HepG2 (cell line): ENCODE data around the gene ENPP1. TPM values are rescaled to one million over a fixed set of nuclear protein-coding genes. Genes with fewer than 3 reads are reported as not detected.
A peak's percentile ranks its signal among the peaks of the same experiment; 100 is the strongest.

ENCODE experiments used
- ARID3A ChIP-seq: IDR thresholded peaks from 2 replicates; pipeline ENCODE4 v1.6.1; 2012; ENCODE audit warnings: low read depth, low read length, improper control_type of control experiment
- CEBPG ChIP-seq: IDR thresholded peaks from 2 replicates; pipeline ENCODE4 v1.6.1; 2016
- EEA1 ChIP-seq: sonication (generic); formaldehyde crosslinking; IDR thresholded peaks from 2 replicates; pipeline ENCODE4 v1.5.1; 2020; ENCODE audit warnings: mild to moderate bottlenecking, missing genetic modification reagents, borderline replicate concordance
- ETV5 ChIP-seq: IDR thresholded peaks from 2 replicates; pipeline ENCODE4 v1.6.1; 2018; ENCODE audit warnings: missing biosample characterization, missing genetic modification reagents, inconsistent platforms, borderline replicate concordance
- FLYWCH1 ChIP-seq: sonication (generic); formaldehyde crosslinking; IDR thresholded peaks from 2 replicates; pipeline ENCODE4 v1.8.1; 2023; ENCODE audit warnings: mild to moderate bottlenecking, missing genetic modification reagents
- FOXA3 ChIP-seq: IDR thresholded peaks from 2 replicates; pipeline ENCODE4 v1.6.1; 2016; ENCODE audit warnings: missing genetic modification reagents, missing compliant biosample characterization
- IKZF1 ChIP-seq: fragments of 450-650 bp; IDR thresholded peaks from 2 replicates; pipeline ENCODE4 v1.7.1; 2016
- JDP2 ChIP-seq: sonication (generic); formaldehyde crosslinking; IDR thresholded peaks from 2 replicates; pipeline ENCODE4 v1.8.1; 2022; ENCODE audit warnings: missing genetic modification reagents, borderline replicate concordance
- MAFK ChIP-seq, 2 experiments: IDR thresholded peaks in 1 of 2; conservative IDR thresholded peaks in 1 of 2; 2 replicates each; pipeline ENCODE4 v1.6.1; 2011; ENCODE audit warnings: improper control_type of control experiment in 2 of 2, low read length in 2 of 2
- NR2C2 ChIP-seq: sonication (generic); formaldehyde crosslinking; IDR thresholded peaks from 2 replicates; pipeline ENCODE4 v1.4.0; 2020; ENCODE audit warnings: missing genetic modification reagents, mild to moderate bottlenecking, moderate library complexity, borderline replicate concordance
- RXRA ChIP-seq: sonication (generic); formaldehyde crosslinking; IDR thresholded peaks from 2 replicates; pipeline ENCODE4 v1.5.1; 2020; ENCODE audit warnings: missing genetic modification reagents
- SPEN ChIP-seq: sonication (generic); formaldehyde crosslinking; IDR thresholded peaks from 2 replicates; pipeline ENCODE4 v1.5.1; 2020; ENCODE audit warnings: low read depth, mild to moderate bottlenecking, missing genetic modification reagents
- TBX3 ChIP-seq: fragments of 450-650 bp; IDR thresholded peaks from 2 replicates; pipeline ENCODE4 v1.6.1; 2017; ENCODE audit warnings: antibody characterized with exemption, mild to moderate bottlenecking, inconsistent platforms, borderline replicate concordance
- ZBTB7B ChIP-seq: sonication (generic); formaldehyde crosslinking; IDR thresholded peaks from 2 replicates; pipeline ENCODE4 v1.4.0; 2020; ENCODE audit warnings: missing genetic modification reagents
- ZFP62 ChIP-seq: sonication (generic); formaldehyde crosslinking; IDR thresholded peaks from 2 replicates; pipeline ENCODE4 v1.4.0; 2020; ENCODE audit warnings: missing genetic modification reagents
- ZNF20 ChIP-seq: sonication (generic); formaldehyde crosslinking; IDR thresholded peaks from 2 replicates; pipeline ENCODE4 v1.4.0; 2020; ENCODE audit warnings: mild to moderate bottlenecking, moderate library complexity, missing genetic modification reagents
- ZNF317 ChIP-seq: sonication (generic); formaldehyde crosslinking; IDR thresholded peaks from 2 replicates; pipeline ENCODE4 v1.5.0; 2020; ENCODE audit warnings: mild to moderate bottlenecking, missing genetic modification reagents
- ZNF432 ChIP-seq: sonication (generic); formaldehyde crosslinking; IDR thresholded peaks from 2 replicates; pipeline ENCODE4 v1.5.0; 2020; ENCODE audit warnings: missing genetic modification reagents, mild to moderate bottlenecking, borderline replicate concordance
- ZNF460 ChIP-seq: sonication (generic); formaldehyde crosslinking; IDR thresholded peaks from 2 replicates; pipeline ENCODE4 v1.5.1; 2020; ENCODE audit warnings: missing genetic modification reagents, mild to moderate bottlenecking, borderline replicate concordance
- ZNF547 ChIP-seq: sonication (generic); formaldehyde crosslinking; IDR thresholded peaks from 2 replicates; pipeline ENCODE4 v1.5.1; 2020; ENCODE audit warnings: mild to moderate bottlenecking, missing genetic modification reagents
- ZNF607 ChIP-seq: sonication (generic); formaldehyde crosslinking; IDR thresholded peaks from 2 replicates; pipeline ENCODE4 v1.5.1; 2020; ENCODE audit warnings: missing genetic modification reagents, mild to moderate bottlenecking, borderline replicate concordance
- ZNF670 ChIP-seq: sonication (generic); formaldehyde crosslinking; IDR thresholded peaks from 2 replicates; pipeline ENCODE4 v1.8.0; 2022; ENCODE audit warnings: mild to moderate bottlenecking, missing genetic modification reagents, borderline replicate concordance
- ZNF703 ChIP-seq: sonication (generic); formaldehyde crosslinking; IDR thresholded peaks from 2 replicates; pipeline ENCODE4 v1.5.1; 2020; ENCODE audit warnings: missing genetic modification reagents, mild to moderate bottlenecking, moderate library complexity, borderline replicate concordance
- polyA plus RNA-seq, 8 experiments: library from polyadenylated mRNA; depleted of rRNA in 3 of 8; stranded (reverse) in 7 of 8; unstranded in 1 of 8; fragments of >200 nt; fragmentation: Illumina TruSeq in 4 of 8; extraction: Trizol in 4 of 8; gene quantifications; 2 replicates each; pipeline versions ENCODE4 v1.2.1 to v1.2.3, GENCODE V29; 2011 to 2016; ENCODE audit warnings: low read depth in 4 of 8, missing spikeins in 1 of 8, mixed read lengths in 1 of 8; ENCODE audit not compliant: insufficient read depth in 1 of 8
- total RNA-seq, 5 experiments: library from RNA; depleted of rRNA; stranded (reverse); fragments of >200 nt; fragmentation: Illumina TruSeq; extraction: Trizol; gene quantifications; 2 replicates each; pipeline ENCODE4 v1.2.3, GENCODE V29; 2016; ENCODE audit warnings: low read depth in 1 of 5
- TF ChIP-seq, protein P1 (sequence below): fragments of 450-650 bp; IDR thresholded peaks from 2 replicates; pipeline ENCODE4 v1.6.1; 2017
- TF ChIP-seq, protein P2 (sequence below): sonication (generic); formaldehyde crosslinking; IDR thresholded peaks from 2 replicates; pipeline ENCODE4 v1.4.0; 2020; ENCODE audit warnings: mild to moderate bottlenecking, missing genetic modification reagents

Gene ENPP1
- total and polyA plus RNA-seq, 2 of the 13 experiments (the other 11 are each of a cell fraction or from before 2014, with no cell fraction given): 56.5 to 160 TPM

DNA sequence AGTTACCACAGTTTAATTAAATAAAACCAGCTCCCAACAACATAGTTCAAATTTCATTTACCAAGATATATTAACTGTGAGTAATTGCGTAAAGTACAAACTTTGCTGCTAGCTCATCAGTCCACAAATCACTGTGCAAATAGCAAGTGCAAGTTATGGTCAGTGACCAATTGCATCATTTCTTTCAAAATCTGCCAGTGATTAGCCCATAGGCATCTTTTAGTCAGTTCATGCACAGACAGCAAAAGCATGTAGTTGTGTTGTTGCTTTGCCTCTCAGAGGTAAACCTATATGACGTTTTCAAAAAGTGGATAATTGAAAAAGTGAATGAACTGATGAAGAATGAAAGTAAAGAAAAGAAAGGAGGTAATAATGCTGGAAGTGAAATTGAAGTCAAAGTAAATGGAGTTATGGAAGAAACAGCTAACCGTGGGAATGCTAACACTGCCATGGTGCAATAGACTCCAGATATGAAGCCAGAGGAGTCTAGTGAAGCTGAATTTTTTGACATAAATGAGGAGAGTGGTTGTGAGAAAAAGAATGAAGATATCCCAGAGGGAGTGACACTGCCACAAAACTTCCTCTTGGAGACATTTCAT is 36.5 kb downstream of the ENPP1 start (continued):
- TF ChIP-seq FOXA3 (peak; percentile 95), FLYWCH1 (CRISPR knock-in tag) (no peak), CEBPG (CRISPR knock-in tag) (peak; percentile 100), ZNF607 (no peak), ZNF703 (CRISPR knock-in tag) (no peak), MAFK (conservative IDR thresholded peaks at IDR 0.05 in 1 of 2, IDR thresholded peaks at IDR 0.05 in 1 of 2; ENCODE audit: low read length in 2 of 2) (peak; percentile 75 to 78), ARID3A (peak; percentile 98), ZNF460 (CRISPR knock-in tag) (no peak), ZNF20 (CRISPR knock-in tag) (no peak), TBX3 (peak; percentile 77; the same call in 1 of the 2 replicates), ZFP62 (no peak), ETV5 (CRISPR knock-in tag) (peak; percentile 60; the same call in 1 of the 2 replicates), ZBTB7B (CRISPR knock-in tag) (peak; percentile 59; the same call in 1 of the 2 replicates), ZNF547 (CRISPR knock-in tag) (peak; percentile 76; the same call in 1 of the 2 replicates), NR2C2 (CRISPR knock-in tag) (peak; percentile 66; the same call in 1 of the 2 replicates), ZNF317 (CRISPR knock-in tag) (peak; percentile 80), SPEN (CRISPR knock-in tag) (no peak; the same call in 1 of the 2 replicates), JDP2 (CRISPR knock-in tag) (no peak), IKZF1 (no peak), ZNF670 (CRISPR knock-in tag) (peak; percentile 58; the same call in 1 of the 2 replicates), EEA1 (CRISPR knock-in tag) (no peak), ZNF432 (CRISPR knock-in tag) (no peak), RXRA (CRISPR knock-in tag) (no peak; the same call in 1 of the 2 replicates)
- TF ChIP-seq, protein P1, sequence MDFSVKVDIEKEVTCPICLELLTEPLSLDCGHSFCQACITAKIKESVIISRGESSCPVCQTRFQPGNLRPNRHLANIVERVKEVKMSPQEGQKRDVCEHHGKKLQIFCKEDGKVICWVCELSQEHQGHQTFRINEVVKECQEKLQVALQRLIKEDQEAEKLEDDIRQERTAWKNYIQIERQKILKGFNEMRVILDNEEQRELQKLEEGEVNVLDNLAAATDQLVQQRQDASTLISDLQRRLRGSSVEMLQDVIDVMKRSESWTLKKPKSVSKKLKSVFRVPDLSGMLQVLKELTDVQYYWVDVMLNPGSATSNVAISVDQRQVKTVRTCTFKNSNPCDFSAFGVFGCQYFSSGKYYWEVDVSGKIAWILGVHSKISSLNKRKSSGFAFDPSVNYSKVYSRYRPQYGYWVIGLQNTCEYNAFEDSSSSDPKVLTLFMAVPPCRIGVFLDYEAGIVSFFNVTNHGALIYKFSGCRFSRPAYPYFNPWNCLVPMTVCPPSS: no peak
- TF ChIP-seq, protein P2, sequence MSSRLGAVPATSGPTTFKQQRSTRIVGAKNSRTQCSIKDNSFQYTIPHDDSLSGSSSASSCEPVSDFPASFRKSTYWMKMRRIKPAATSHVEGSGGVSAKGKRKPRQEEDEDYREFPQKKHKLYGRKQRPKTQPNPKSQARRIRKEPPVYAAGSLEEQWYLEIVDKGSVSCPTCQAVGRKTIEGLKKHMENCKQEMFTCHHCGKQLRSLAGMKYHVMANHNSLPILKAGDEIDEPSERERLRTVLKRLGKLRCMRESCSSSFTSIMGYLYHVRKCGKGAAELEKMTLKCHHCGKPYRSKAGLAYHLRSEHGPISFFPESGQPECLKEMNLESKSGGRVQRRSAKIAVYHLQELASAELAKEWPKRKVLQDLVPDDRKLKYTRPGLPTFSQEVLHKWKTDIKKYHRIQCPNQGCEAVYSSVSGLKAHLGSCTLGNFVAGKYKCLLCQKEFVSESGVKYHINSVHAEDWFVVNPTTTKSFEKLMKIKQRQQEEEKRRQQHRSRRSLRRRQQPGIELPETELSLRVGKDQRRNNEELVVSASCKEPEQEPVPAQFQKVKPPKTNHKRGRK (CRISPR knock-in tag): no peak
